A549 (cell line): ENCODE results near the gene FCMR. TPM values are rescaled to one million over a fixed set of nuclear protein-coding genes. Genes with fewer than 3 reads are reported as not detected.

Experiments used
- ATAC-seq, 2 experiments: fragments of 200-7000 bp in 1 of 2; fragments of >200 bp in 1 of 2; cut with Nextera tagmentation in 1 of 2; cut with Tn5 transposase in 1 of 2; 3 replicates each; pipeline versions ENCODE4 v1.8.0 to v1.9.1; 2018 to 2020; ENCODE audit warnings: mild to moderate bottlenecking in 1 of 2, moderate library complexity in 1 of 2
- CTCF ChIA-PET: fragments of 300-600 bp; sonication (Branson Sonifier 250); formaldehyde crosslinking; extraction: SDS; loops from one replicate; lab custom pipeline; 2021; ENCODE audit warnings: antibody characterized with exemption, inconsistent platforms; lab: Yijun Ruan, JAX
- POLR2A ChIA-PET: fragments of 350-600 bp; formaldehyde crosslinking; extraction: SDS; loops from one replicate; lab custom pipeline; 2021; ENCODE audit warnings: antibody characterized with exemption, inconsistent platforms; lab: Yijun Ruan, JAX
- DNase-seq, 2 experiments: peaks; one replicate each; pipeline versions ENCODE4 v3.0.0 to v3.0.0-alpha.2; 2011 to 2016; ENCODE audit warnings: low read depth in 1 of 2, low spot score in 1 of 2
- FAIRE-seq: peaks from 2 replicates; lab custom pipeline; 2011; peaks lifted over from hg19 to GRCh38; lab: Jason Lieb, UNC
- H3K27ac ChIP-seq, 2 experiments: fragments of >200 bp; sonication (Bioruptor Twin); formaldehyde crosslinking; 3 replicates each; pipeline ENCODE4 v1.5.1; 2016 to 2017
- H3K4me1 ChIP-seq: fragments of >200 bp; sonication (Bioruptor Twin); formaldehyde crosslinking; 3 replicates; pipeline ENCODE4 v1.6.1; 2016
- H3K4me2 ChIP-seq: fragments of >200 bp; sonication (Bioruptor Twin); formaldehyde crosslinking; 3 replicates; pipeline ENCODE4 v1.6.1; 2016
- H3K4me3 ChIP-seq: fragments of >200 bp; sonication (Bioruptor Twin); formaldehyde crosslinking; 3 replicates; pipeline ENCODE4 v1.5.1; 2016
- H3K9me3 ChIP-seq: fragments of >200 bp; sonication (Bioruptor Twin); formaldehyde crosslinking; 3 replicates; pipeline ENCODE4 v1.6.1; 2016
- ATOH8 ChIP-seq: fragments of 250-450 bp; sonication (Bioruptor Pico); IDR thresholded peaks from 2 replicates; pipeline ENCODE4 v1.5.0; 2020; ENCODE audit warnings: low read depth, mild to moderate bottlenecking, moderate library complexity
- BCL3 ChIP-seq: fragments of >200 bp; sonication (Bioruptor Twin); formaldehyde crosslinking; IDR thresholded peaks from 3 replicates; pipeline ENCODE4 v1.6.1; 2016
- CBX8 ChIP-seq: fragments of 200-600 bp; sonication (generic); IDR thresholded peaks from 2 replicates; pipeline ENCODE4 v1.6.1; 2016
- EHF ChIP-seq: fragments of 250-450 bp; sonication (Bioruptor Pico); IDR thresholded peaks from 2 replicates; pipeline ENCODE4 v1.5.0; 2020; ENCODE audit warnings: mild to moderate bottlenecking
- ELK1 ChIP-seq: fragments of 150-350 bp; IDR thresholded peaks from 2 replicates; pipeline ENCODE4 v1.6.1; 2014; ENCODE audit warnings: low read depth, mild to moderate bottlenecking, low read length
- FOSL2 ChIP-seq, 2 experiments: fragments of 450-650 bp in 1 of 2; fragments of >200 bp in 1 of 2; sonication (Bioruptor Twin) in 1 of 2; formaldehyde crosslinking; IDR thresholded peaks; 2 replicates each; pipeline versions ENCODE4 v1.5.0 to v1.6.1; 2016 to 2020; ENCODE audit warnings: mild to moderate bottlenecking in 1 of 2, moderate library complexity in 1 of 2
- HEYL ChIP-seq: fragments of 250-450 bp; sonication (Bioruptor Pico); IDR thresholded peaks from 2 replicates; pipeline ENCODE4 v1.8.0; 2021; ENCODE audit warnings: mild to moderate bottlenecking, moderate library complexity
- HOXA7 ChIP-seq: fragments of 250-450 bp; sonication (Bioruptor Pico); IDR thresholded peaks from 2 replicates; pipeline ENCODE4 v1.5.0; 2020; ENCODE audit warnings: mild to moderate bottlenecking, moderate library complexity
- HOXB13 ChIP-seq: fragments of 250-450 bp; sonication (Bioruptor Pico); IDR thresholded peaks from 2 replicates; pipeline ENCODE4 v1.5.0; 2020; ENCODE audit warnings: low read depth, mild to moderate bottlenecking, moderate library complexity
- KDM1A ChIP-seq: fragments of 200-600 bp; sonication (generic); IDR thresholded peaks from 2 replicates; pipeline ENCODE4 v1.6.1; 2016; ENCODE audit warnings: low read depth, mild to moderate bottlenecking
- MAZ ChIP-seq: fragments of 150-350 bp; IDR thresholded peaks from 2 replicates; pipeline ENCODE4 v1.6.1; 2014; ENCODE audit warnings: antibody characterized with exemption, low read depth, low read length, borderline replicate concordance
- MYC ChIP-seq: IDR thresholded peaks from 2 replicates; pipeline ENCODE4 v1.6.1; 2012; ENCODE audit warnings: mild to moderate bottlenecking, inconsistent platforms, low read length, improper control_type of control experiment, borderline replicate concordance
- NFE2L2 ChIP-seq: fragments of 150-350 bp; conservative IDR thresholded peaks from 2 replicates; pipeline ENCODE4 v1.6.1; 2014; ENCODE audit warnings: low read length
- PHF8 ChIP-seq: fragments of 200-600 bp; sonication (generic); IDR thresholded peaks from 2 replicates; pipeline ENCODE4 v1.6.1; 2016; ENCODE audit warnings: low read depth, mild to moderate bottlenecking, antibody characterized with exemption, moderate library complexity, borderline replicate concordance
- POLR2A ChIP-seq: IDR thresholded peaks from 2 replicates; pipeline ENCODE4 v1.6.1; 2012; ENCODE audit warnings: mild to moderate bottlenecking, low read length
- RARB ChIP-seq: fragments of 250-450 bp; sonication (Bioruptor Pico); IDR thresholded peaks from 2 replicates; pipeline ENCODE4 v1.8.0; 2021; ENCODE audit warnings: mild to moderate bottlenecking, moderate library complexity
- RNF2 ChIP-seq: fragments of 200-600 bp; sonication (generic); IDR thresholded peaks from 2 replicates; pipeline ENCODE4 v1.6.1; 2016; ENCODE audit warnings: low read depth, mild to moderate bottlenecking, antibody characterized with exemption, moderate library complexity, borderline replicate concordance
- SMC3 ChIP-seq: fragments of >200 bp; sonication (Bioruptor Twin); formaldehyde crosslinking; IDR thresholded peaks from 3 replicates; pipeline ENCODE4 v1.6.1; 2018; ENCODE audit warnings: inconsistent platforms
- ZC3H11A ChIP-seq: fragments of 450-650 bp; IDR thresholded peaks from 2 replicates; pipeline ENCODE4 v1.6.1; 2014; ENCODE audit warnings: antibody characterized with exemption, mild to moderate bottlenecking
- ZFP36 ChIP-seq: fragments of 450-650 bp; IDR thresholded peaks from 2 replicates; pipeline ENCODE4 v1.6.1; 2014; ENCODE audit warnings: borderline replicate concordance; ENCODE audit not compliant: partially characterized antibody
- ZSCAN20 ChIP-seq: fragments of 250-450 bp; sonication (Bioruptor Pico); IDR thresholded peaks from 2 replicates; pipeline ENCODE4 v1.8.0; 2022; ENCODE audit warnings: mild to moderate bottlenecking, moderate library complexity
- WGBS: methylation state at CpG from one replicate; pipeline ENCODE4 v1.1.6; 2017; ENCODE audit errors: missing lambda C conversion rate; 5-methylcytosine and 5-hydroxymethylcytosine counted together
- polyA plus RNA-seq, 4 experiments: library from polyadenylated mRNA; depleted of rRNA in 3 of 4; stranded (reverse); fragments of >200 nt; fragmentation: RNase III in 1 of 4; extraction: RNeasy Plus Mini Kit Qiagen cat#74134 plus additional on column Dnase treatment in 1 of 4; gene quantifications; 2 replicates in 3 of 4; 3 replicates in 1 of 4; pipeline ENCODE4 v1.2.3, GENCODE V29; 2011 to 2017
- TF ChIP-seq, protein P1 (sequence below): fragments of >200 bp; sonication (Bioruptor Twin); formaldehyde crosslinking; IDR thresholded peaks from 2 replicates; pipeline ENCODE4 v1.6.1; 2016

FCMR gene
- polyA plus RNA-seq, 2 of the 4 experiments (the other 2 are of a cell fraction) = 0.19 to 0.93 TPM

DNA sequence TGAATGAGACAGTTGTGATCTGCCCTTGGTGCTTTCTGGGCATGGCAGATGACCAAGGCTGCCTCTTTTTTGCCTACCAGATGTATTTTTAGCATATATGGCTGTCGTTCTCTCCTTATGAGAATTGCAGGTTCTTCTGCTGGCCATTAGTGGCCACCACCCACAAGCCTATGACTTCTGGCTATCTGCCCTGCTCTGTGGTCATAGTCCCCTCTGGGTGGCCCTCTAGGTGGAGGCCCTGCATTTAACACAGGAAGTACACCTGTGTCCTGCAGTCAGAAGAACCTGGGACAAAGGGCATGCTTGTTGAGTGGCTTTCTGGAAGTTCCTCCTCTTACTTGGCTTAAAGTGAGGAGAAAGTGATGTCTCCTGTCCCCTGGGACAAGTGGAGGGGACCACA is 42.0 kb upstream of the FCMR start:
- FAIRE-seq (no peak), DNase-seq (no peak), ATAC-seq (no peak)
- TF ChIP-seq, protein P1, sequence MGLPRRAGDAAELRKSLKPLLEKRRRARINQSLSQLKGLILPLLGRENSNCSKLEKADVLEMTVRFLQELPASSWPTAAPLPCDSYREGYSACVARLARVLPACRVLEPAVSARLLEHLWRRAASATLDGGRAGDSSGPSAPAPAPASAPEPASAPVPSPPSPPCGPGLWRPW = no peak
- TF ChIP-seq NFE2L2 = no peak
- TF ChIP-seq ATOH8 = no peak
- no peak for TF ChIP-seq ELK1
- TF ChIP-seq MAZ = no peak
- no peak for TF ChIP-seq HOXB13
- no peak for TF ChIP-seq HEYL (CRISPR knock-in tag)
- TF ChIP-seq EHF (CRISPR knock-in tag) = no peak
- TF ChIP-seq PHF8 = no peak
- TF ChIP-seq CBX8 = no peak
- ChIA-PET CTCF (interaction anchor here (1.0 to 2.7 kb wide), 3 partner anchors 12 to 229 kb away, joined by 3 to 6 read pairs (median 3); no protein-coding TSS in a partner anchor), POLR2A (no interaction called here)
- WGBS = 77% methylated on average over 1 of the region's 1 CpG
- Histone ChIP-seq H3K27ac (no peak overlapping the region), H3K4me3 (no peak overlapping the region), H3K4me2 (no peak overlapping the region), H3K9me3 (no peaks in the 10 kb centered on the region), H3K4me1 (no peaks in the 10 kb centered on the region)

DNA sequence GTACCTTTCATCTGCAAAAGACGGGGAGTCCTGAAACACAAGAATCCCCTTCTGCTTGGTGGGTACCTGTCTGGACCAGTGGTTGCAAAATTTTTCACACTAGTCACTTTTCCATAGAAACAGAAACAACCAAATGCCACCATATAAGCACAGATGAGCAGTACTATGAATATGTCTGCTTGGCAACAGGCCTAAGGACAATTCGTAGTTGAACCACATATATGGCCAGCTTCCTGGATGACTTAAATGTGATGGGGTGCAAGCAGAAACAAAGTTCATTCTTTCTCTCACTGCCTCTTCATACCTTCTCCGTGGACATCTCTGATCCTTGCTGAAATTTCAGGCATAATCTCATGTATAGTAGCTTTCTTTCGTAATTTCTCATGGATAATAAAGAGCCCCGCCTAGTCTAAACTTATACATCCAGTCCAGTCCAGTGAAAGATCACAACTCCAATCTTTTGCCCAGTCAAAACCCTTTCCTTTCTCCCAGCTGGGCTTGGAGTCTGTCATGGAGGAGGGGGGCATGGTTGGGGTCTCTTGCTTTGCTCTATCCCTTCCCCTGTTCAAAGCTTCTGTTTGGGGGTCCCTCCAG is 41.5 kb upstream of the FCMR start:
- H3K4me3 ChIP-seq = no peak overlapping the region
- H3K4me1 ChIP-seq = no peaks in the 10 kb centered on the region
- no peaks in the 10 kb centered on the region for H3K9me3 ChIP-seq
- POLR2A ChIA-PET = no interaction called here
- no peak for ATAC-seq
- H3K27ac ChIP-seq = no peak overlapping the region
- no peak for TF ChIP-seq HOXB13
- TF ChIP-seq KDM1A = no peak
- TF ChIP-seq ZFP36 = no peak
- no peak for TF ChIP-seq BCL3
- TF ChIP-seq RARB (CRISPR knock-in tag) = no peak
- no peak for TF ChIP-seq ZC3H11A
- no peak for TF ChIP-seq ZSCAN20 (CRISPR knock-in tag)
- TF ChIP-seq RNF2 = no peak
- TF ChIP-seq FOSL2 (IDR thresholded peaks at IDR 0.05) = no peak
- no peak for TF ChIP-seq FOSL2 (CRISPR knock-in tag; IDR thresholded peaks at IDR 0.05)
- no peak for TF ChIP-seq SMC3
- TF ChIP-seq POLR2A = no peak
- TF ChIP-seq MYC = no peak
- TF ChIP-seq HOXA7 (CRISPR knock-in tag) = no peak
- TF ChIP-seq, all 56 proteins: peak for 0
- no peak overlapping the region for H3K4me2 ChIP-seq
- no peak for FAIRE-seq
- 71% methylated on average over 5 of the region's 5 CpGs for WGBS
- no peak for DNase-seq
- CTCF ChIA-PET = interaction anchor here (1.0 to 2.7 kb wide), 5 partner anchors 12 to 537 kb away, joined by 3 to 6 read pairs (median 3); no protein-coding TSS in a partner anchor
